NCI-H2029 (cell line): ENCODE measurements around the gene ANO2.
"Not testable (repeated sequence)": the region's sequence is repeated elsewhere in the genome, so short reads cannot be mapped to it uniquely, and the experiment has no call there.

Experiments used
- DNase-seq: peaks from one replicate; lab custom pipeline; 2025; lab: John Stamatoyannopoulos, UW

The ANO2 gene

DNA sequence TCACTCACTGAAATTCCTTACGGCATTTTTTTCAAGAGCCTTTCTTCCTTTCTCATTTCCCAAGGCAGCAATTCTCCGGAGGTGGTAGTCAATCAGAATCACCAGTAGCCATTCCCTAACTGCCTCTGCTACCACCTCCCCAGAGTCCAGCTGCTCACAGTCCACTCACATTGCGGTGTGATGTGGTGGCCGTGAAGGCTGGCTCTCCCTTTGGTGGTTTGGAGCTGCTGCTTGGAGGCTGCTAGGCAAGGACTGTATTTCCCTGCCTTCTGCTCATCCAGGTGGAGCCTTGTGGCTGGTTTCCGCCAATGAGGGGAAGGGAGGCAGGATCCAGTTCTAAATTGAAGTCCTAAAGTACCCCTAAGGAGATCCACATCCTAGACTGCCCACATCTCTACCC lies 222.0 kb downstream of the ANO2 start:
- DNase-seq, result no peak

DNA sequence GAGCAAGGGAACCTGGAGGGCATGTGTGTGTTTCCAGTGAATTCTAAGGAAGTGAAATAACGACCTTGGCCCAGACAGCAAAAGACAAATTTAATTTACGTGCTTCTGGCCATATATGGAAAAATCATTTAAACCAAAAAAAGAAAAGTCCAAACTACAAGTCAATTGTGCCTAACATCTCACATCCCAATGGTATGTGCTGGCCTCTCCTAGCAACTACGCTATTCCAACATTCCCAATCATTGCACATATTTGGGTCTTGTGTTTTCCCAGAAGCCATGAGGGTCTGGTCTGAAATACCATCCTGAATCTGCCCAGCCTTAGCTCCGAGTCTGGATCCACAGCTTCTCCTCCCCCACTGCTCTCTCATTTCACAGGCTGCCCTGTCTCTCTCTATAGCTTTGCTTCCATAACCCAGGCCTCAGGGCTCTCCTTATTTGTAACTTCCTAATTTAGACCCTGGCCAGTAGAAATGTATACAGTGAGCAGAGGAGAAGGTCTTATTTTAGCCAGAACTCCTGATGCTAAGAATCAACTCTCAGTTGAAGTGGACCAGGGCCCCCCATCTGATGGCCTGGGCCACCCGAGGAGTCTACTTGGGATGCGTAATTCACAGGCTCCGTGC lies 224.6 kb downstream of the ANO2 start:
- DNase-seq, result no peak

DNA sequence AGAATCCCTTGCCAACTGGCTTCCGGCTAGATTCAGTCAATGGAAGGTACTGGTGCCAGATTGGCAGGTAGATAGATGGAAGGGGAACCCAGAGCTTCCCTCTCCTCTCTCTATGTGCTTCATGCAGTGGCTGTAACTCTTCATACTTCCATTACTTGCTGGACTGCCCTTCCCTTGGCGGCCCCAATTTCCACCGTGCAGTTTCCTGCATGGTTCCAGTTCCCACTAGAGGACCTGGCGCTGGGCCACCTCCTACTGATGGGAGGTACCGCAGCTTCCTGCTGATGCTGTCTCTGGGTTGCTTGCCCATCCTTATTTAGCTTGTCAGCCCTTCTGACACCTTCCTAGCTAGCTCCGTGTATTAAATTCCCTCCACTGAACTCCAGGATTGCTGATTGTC lies 226.4 kb downstream of the ANO2 start:
- DNase-seq, result no peak

DNA sequence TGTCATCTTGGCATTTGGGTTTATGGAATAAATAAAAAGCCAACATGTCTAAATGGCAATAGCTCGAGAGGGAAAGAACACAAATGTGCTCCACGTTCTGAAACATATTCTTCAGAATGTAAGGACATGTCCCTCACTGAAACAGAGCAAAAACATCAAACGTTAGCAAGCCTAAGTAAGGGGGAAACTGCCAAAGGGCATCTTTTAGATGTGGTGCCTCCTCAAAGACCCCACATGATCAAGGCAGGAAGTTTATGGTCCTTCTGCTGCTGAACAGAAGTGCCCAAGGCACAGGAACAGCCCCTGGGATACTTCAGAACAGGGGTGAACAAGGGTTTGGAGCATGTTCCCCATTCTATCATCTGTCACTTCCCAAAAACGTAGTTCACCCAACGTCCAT lies 227.0 kb downstream of the ANO2 start:
- no peak for DNase-seq

DNA sequence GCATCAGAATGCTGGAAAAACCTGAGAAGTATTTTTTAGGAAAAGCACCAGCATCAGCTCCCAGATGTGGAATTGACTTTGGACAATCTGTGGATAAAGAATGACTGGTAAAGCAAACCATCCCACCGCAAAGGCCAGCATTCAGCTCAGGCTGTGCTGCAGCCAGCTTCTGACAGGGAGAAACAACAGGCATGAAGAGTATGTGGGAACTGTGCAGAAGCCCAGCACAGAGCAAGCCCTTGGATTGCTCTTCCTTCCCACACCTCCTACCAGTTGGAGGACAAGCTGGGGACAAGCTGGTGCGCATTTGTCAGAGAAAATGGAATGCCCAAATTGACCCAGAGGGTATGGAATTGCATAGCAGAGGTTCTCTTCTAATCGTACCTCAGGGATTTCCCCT lies 228.1 kb downstream of the ANO2 start:
- no peak for DNase-seq

DNA sequence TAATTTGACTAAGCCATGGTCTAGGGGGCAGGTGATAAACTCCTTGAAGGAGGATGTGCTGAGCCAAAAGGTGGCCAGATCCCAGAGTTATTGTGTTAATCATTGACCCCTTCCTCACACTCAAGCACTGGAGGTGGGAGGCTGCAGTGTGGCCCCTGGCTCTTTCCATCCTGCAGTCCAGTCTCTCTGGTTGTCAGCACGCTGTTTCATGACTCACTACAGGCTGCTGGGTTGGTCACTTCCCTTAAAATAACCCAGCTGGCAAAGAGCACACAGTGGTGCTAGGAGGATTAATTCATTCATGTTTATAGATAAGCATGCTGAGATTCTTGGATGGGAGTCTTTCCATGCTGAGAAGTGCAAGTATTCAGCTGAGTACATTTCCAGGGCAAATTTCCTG lies 228.9 kb downstream of the ANO2 start:
- no peak for DNase-seq

DNA sequence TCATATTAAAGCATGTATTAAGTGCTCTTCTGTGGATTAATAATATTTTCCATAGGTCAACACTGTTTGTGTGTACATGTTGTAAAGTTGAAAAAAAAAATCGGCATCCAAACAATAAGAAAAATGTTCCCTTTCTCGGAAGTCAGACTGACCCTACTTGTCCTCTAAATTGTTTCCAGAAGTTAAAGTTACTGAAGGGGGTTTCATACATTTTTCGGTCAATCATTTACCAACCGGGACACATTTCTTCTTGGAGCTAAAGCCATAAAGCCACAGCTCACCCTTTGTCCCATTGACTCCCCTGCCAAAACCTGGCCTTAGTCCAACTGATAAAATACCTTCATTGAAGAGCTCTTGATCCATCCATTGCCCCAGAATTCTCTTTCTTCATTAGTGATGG lies 230.0 kb downstream of the ANO2 start:
- no peak for DNase-seq

DNA sequence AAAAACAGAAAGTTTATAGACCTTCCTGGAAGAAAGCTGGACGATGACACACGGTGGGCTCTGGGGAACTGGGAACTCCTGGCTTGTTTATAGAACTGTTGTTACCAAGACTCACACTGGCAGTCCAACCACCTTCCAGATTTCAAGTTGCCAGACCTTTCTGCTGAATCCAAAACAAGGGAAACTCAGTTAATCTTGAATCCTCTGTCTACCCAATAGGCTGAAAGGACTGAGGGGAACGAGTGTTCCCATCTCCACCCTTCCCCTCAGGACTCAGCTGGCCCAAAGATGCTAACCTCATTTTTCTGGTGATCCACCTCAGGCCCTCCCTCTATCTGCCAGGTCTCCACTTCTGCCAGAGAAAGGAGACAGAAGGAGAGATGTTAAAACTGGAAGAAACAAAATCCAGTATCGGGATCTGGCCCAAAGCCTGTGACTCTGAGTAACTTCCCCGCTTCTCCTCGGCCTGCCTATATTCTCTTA lies 231.4 kb downstream of the ANO2 start:
- DNase-seq, result no peak

DNA sequence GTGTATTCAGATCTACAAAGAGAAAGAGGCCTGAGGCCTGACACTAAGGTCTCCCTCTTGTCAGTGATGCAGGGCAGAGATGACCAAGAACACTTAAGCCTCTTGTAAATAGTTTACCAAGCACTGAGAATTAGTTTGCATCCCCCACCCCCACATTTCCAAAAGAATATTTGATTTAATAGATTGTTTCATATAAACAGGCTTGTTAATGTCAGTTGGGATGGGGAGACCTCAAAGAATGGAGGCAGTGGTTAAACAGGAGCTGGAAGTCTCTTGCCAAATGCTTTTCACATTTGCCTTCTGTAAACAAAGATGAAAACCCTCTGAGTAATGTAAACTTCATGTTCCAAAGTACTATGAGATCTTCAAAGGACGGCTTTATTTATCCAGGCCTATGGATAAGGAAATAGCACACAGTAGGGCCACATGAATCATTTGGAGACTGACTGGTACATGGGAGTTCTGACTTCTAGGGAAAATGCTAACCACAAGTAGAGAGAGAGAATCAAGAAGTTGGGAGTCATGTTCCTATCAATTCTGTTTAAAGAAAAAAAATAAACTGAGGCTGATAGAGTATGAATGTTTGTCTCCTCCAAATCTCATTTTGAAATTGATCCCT lies 234.7 kb downstream of the ANO2 start:
- DNase-seq, result no peak

DNA sequence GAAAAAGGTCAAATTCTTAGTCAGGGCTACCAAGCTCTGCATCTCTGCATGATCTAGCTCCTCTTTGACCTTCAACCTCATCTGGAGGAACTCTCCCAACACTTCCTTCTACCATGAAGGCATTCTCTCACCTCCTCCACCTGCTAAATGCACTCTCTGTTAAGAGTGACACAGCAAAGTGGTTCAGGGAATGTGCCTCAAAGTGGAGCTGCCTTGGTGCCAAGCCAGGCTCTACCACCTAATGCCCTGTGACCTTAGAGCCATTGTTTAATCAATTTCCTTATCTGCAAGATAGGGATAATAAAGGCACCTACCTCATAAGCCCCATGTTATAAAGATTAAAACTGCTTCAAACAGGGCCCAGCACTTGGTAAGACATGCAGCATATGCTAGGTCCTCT lies 236.7 kb downstream of the ANO2 start:
- no peak for DNase-seq

DNA sequence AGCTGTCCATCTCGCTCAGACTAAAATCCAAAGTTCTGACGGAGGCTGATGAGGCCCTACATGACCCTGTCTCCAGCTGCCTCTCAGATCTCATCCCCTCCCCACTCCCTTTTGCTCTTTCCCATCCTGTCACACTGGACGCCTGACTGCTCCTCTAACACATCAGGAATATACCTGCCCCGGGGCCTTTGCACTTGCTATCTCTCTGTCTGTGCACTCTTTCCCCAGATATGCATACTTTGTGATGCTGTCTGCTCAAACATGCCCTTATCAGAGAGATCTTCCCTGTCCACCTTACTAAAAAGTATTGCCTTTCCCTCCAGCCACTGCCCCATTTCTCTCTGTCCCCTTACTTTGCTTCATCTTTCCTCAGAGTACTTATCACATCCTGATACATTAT lies 238.8 kb downstream of the ANO2 start:
- DNase-seq, result no peak

DNA sequence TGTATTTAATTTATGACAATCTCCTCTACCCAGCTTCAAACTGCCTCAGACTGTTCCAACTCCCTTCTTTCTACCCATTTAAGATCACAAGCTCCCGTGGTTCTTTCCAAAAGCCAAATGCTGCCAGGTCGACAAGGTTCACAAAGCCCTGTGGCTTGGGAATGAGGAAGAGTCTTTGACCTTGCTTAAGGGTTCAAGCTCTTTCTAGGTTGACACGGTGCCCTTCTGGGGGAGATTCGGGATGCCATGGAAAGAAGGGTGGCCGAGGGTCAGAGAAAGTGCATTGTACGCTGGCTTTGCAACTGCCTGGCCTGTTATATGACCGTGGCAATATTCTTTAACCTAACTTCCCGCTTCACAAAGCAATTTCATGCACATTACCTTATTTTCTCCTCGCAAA lies 239.3 kb downstream of the ANO2 start:
- no peak for DNase-seq

DNA sequence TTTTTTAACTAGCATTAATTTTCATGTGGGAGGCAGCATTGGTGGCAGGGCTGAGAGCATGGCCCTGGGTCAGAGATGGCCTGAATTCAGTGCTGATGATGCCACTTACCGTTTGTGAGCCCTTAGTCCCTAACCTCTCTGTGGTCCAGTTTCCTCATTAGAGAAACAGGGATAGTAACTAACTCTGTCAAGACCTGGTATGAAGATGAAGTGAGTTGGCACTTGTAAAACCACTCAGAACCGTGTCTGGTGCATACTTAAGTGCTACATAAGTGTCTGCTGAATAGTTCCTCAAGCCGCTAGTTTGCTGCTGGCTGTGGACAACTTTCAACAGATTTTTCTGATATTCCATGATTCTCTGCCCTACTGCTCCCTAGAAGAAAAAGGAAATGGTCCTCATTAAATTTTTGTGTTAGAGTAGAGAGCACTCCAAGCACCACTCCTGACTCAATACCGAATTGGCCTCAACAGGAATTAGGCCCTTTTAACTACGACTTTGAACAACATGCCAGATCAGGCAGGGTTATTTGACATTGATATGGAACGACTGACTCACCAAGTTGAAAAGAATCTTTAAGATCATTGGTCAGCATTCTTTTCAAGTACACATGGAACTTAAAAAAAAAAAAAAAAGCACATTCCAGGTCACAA lies 250.2 kb downstream of the ANO2 start:
- DNase-seq, result no peak

DNA sequence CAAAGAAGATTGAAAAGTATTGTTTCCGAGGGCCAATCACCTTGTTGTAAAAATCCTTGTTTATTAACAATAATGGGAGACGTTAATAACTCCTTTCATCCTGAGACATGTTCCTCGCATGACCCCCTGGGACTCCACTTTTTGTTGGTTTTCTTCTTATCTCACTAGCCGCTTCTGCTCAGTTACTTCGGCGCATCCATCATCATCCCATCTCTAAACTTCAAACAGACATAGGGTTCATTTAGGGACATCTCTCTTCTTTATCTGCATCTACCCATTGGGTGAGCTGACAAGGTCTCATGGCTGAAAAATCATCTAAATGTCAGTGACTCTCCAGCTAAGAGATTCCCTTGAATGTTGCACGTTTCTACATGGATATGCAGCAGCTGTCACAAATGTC lies 252.2 kb downstream of the ANO2 start:
- no peak for DNase-seq

DNA sequence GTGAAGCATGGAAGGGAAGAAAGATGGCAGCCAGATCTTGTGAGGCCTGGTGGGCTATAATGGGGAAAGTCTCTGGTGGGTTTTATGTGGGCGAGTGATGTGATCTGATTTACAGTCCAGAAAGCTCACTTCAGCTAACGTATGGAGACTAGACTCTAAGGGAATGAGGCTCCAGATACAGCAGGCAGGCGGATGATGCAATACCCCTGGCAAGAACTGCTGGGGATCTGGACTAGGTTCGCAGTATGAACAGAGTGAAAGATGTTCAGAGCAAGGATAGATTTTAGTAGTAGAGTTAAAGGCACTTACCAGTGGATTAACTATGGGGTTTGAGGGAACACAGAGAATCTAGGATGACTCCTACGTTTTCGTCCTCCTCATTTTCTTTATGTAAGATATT lies 253.1 kb downstream of the ANO2 start:
- no peak for DNase-seq

DNA sequence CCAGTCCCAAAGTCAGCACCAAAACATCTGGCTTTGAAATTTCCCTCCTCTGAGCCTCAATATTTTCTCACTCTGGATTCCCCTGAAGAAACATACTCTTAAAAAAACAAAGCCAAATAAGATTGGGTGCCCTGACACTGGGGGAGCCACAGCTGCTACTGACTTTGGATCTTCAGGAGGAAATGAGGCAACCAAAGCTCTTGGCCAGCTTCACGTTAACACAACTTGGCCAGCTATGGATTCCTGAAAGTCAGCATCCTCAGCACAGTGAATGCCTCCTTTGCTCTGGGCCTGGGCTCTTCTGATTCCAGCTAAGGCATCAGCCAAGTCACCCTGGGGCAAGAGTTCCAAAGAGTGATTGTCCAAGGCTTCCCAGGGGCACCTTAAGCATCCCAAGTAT lies 254.8 kb downstream of the ANO2 start:
- DNase-seq, result no peak

DNA sequence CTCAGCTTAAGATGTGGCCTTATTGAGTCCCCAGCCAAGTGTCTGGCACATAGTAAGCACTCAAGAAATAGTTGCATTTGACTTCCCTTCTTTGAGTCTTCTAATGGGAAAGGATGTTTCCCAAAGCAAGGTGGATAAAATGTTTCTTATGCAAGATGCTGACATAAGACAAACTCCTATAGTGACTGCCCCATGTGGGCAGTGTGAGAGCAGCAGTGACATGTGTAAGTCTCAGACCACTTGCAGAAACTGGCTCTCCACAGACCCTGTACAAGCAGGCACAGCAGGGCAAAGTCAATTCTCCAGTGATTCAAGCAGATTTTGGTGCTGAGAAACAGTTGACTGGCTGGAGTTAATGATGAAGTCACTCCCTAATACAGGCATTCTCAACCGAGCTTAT lies 255.3 kb downstream of the ANO2 start:
- DNase-seq, result no peak

DNA sequence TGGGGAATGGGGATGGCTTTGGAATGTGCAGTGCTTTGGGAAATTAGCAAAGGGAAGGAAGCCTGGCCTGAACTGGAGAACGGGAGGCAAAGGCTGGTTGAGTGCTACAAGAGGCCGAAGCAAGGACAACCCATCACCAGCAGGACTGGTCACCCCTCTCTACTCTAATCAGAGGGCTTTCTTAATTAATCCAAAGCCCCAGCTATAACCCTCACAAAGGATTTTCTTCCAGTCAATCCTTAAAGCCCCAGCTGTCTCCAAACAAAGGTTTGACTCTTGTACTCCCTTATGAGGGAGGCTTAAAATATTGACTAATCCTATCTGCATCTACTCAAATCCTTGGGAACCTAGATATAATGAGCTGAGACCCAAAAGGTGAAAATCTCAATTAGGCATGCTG lies 256.8 kb downstream of the ANO2 start:
- no peak for DNase-seq

DNA sequence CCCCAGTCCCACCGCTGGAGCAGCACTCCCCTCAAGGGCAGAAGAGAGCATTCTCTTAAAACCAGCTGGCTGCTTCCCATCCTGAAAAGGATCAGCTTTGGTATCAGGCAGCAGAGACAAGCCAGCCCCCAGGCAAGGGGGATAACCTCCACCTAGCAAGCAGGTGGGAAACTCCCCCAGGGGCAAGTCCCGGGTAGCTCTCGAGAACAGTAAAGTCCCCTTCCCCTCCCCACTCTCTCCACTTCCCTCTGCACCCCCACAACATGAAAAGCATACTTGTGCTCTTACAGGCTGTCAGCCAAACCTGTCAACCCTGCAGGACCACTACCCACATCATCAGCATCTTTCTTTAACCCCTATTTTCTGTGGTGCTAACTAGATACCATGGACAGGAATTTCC lies 259.1 kb downstream of the ANO2 start:
- no peak for DNase-seq

DNA sequence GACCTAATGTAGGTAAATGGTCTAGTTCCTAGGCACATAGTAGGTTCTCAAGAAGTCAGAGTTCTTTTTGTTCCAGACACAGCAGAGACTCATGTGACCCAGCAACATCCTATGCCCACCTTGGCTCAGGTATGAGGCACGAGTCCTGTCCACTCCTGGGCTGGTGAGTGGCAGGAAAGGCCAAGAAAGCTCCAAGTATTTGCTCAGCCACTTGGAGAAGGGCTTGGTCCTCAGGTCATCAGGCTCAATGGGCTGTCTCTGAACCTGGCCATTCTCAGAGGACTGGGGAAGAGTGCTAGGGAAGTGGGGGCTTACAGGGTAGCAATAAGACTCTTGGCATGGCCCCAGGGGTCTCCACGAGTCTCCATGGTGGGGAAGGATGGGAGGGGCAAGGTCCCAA lies 260.1 kb downstream of the ANO2 start:
- DNase-seq, result no peak

DNA sequence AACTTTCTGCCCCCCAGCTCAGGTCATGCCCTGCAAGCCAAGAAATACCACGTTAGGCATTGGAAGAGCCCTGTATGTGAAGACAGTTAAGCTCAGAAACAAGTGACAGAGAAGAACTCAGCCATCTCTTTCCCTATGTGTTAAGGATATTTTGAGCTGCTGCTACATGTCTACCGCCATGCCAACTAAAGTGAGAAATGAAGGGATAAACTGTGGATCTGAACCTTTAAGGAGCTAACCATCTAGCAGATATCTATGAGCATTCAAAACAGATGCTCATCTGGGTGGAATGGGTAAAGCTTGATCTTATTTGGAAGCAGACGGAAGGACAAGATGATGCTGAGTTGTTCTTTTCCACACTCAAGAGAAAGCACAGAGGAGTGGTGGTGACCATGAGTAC lies 262.5 kb downstream of the ANO2 start:
- DNase-seq, result no peak

DNA sequence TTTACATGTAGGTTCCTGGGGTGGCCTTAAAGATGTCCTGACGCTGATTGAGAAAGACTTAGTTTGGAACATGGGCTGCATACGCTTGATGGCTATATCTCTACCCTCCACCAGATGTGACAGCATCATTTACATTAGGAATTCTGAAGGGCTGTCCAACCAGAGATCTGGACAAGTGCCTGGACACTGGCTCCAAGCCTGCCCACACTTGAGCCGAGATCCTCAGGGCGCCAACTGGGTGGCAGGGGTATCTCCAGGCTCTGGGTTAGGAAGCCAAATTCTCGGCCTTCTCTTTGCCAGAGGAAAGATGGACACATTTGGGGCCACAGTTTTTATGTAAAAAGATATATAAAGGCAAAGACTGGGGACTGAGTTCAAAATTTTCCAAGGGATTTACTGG lies 266.9 kb downstream of the ANO2 start:
- DNase-seq, result no peak

DNA sequence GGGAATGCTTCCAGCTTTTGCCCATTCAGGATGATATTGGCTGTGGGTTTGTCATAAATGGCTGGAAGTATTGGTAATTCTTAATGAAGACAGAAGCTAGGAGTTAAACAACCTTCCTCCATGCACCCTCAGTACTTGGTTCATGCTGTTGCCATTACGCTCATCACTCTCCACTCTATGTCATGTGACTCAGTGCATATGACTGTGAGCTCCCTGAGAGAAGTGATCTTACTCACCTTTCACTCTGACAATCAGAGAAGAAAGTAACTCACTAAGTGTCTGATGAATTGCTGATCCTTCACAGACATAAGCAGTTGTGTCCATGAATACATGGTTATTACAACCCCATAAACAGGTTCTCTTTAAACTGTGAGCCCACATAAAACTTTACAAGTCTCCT lies 275.4 kb downstream of the ANO2 start:
- DNase-seq, result not testable (repeated sequence)

DNA sequence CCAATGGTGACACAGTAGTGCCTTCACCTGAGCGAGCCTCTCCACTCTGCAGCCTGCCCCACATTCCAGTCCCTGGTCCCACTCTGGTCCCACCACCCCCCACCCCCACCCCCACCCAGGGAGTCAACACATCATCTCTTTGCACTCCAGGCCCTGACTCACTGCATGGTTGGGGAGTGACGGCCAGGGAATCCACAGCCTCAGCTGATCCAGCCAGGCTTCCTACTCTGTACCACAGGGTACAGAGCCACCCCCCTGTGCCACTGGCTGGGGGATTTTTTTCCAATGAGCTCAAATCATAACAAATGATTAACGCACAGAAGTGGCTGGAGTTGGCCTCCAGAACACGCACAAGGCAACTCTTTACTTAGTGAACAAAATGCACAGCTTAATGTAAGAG lies 279.4 kb downstream of the ANO2 start:
- no peak for DNase-seq
